GM21390 (cell line): Measurements from ENCODE around the gene DIRAS2.
"Not testable (repeated sequence)": the region's sequence is repeated elsewhere in the genome, so short reads cannot be mapped to it uniquely, and the experiment has no call there.

ENCODE experiments used
- ATAC-seq: cut with Tn5 transposase; IDR thresholded peaks from one replicate; pipeline ENCODE4 v1.9.1; 2021; ENCODE audit not compliant: unreplicated experiment

DIRAS2 gene

GRCh38 chr9:90642570-90643539 is at the start of gene DIRAS2:
TSS of gene DIRAS2 (minus strand) at chr9:90642824. CDS start at chr9:90613827, 28,997 bp downstream.
- peak; percentile 64 for ATAC-seq

- no peak for ATAC-seq
These were observed 42.1 kb upstream of the DIRAS2 start for GRCh38 chr9:90684736-90685135.

DNA sequence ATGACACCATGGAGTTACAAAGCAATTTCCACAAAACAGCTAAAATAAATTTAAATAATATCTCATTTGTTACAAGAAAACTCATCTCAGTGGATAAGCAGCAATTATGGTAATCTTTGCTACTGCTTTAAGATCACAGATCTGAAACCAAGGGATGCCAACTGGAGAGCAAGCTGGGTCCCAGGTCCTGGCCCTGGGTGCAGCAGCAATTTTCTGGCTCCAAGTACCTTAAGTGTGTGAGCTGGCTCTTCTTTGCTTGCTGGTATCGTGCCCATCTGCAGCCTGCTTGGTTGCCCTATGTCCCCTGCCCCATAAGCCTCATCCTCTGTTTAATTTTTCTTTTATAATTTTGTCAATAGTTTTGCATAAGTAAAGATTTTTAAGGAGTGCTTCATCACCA is 41.5 kb upstream of the DIRAS2 start:
- ATAC-seq = no peak

- no peak for ATAC-seq
These were observed 37.9 kb upstream of the DIRAS2 start for GRCh38 chr9:90680534-90680933.

GRCh38 chr9:90665072-90665471 is 22.4 kb upstream of the DIRAS2 start:
- no peak for ATAC-seq

DNA sequence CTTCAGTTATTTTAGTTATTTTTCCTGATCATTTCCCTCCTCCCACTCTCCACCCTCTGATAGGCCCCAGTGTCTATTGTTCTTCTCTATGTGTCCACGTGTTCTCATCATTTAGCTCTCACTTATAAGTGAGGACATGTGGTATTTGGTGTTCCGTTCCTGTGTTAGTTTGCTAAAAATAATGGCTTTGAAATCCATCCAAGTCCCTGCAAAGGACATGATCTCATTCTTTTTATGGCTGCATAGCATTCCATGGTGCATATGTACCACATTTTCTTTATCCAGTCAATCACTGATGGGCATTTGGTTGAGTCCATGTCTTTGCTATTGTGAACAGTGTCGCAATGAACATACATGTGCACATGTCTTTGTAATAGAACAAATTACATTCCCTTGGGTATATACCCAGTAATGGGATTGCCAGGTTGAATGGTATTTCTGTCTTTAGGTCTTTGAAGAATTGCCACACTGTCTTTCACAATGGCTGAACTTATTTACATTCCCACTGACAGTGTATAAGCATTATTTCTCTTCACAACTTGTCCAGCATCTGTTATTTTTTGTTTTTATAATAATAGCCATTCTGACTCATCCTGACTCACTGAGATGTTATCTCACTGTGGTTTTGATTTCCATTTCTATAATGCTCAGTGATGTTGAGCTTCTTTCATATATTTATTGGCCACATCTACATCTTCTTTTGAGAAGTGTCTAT is 17.2 kb upstream of the DIRAS2 start:
- ATAC-seq = no peak

DNA sequence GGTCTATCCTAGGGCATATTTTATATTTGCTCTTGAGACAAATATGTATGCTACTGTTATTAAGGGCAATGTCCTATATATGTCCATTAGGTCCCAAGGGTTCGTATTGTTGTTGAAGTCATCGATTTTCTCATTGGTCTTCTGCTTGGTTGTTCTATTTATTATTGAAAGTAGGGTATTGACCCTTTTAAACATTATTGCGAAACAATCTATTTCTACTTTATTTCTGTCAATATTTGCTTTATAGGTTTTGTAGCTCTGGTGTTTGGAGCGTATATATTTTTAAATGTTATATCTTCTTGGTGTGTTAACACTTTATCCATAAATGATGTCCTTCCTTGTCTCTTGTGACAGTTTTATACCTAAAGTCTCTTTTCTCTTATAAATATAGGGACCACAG is 16.2 kb upstream of the DIRAS2 start:
- no peak for ATAC-seq

GRCh38 chr9:90658181-90658580 is 15.6 kb upstream of the DIRAS2 start:
- ATAC-seq = no peak

GRCh38 chr9:90656876-90657275 is 14.3 kb upstream of the DIRAS2 start:
- ATAC-seq = not testable (repeated sequence)

GRCh38 chr9:90651246-90651645 is 8.6 kb upstream of the DIRAS2 start:
- no peak for ATAC-seq

GRCh38 chr9:90647843-90648242 is 5.2 kb upstream of the DIRAS2 start:
- ATAC-seq = no peak

DNA sequence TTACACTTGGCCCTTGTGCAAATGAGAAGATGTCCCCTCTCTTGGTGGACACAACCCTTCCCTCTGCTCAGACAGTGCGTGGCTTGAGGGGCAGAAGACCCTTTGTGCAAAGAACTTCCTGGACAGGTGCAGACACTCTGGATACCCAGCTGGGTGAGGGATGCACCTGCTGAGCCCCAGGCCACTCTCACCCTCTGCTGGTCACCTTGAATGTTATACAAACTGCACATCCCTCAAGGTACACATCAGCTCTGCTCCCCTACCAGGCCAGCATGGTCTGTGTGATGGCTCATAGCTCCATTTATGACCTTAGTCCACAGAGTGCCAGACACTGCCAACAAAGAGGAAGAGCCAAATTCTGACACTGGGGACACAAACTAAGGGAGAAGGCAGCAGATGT is 3.1 kb upstream of the DIRAS2 start:
- no peak for ATAC-seq

- ATAC-seq = no peak
These were observed 638 bp downstream of the DIRAS2 start for GRCh38 chr9:90641884-90642487.

GRCh38 chr9:90641086-90641485 is 1.5 kb downstream of the DIRAS2 start:
- no peak for ATAC-seq

GRCh38 chr9:90640361-90640760 is 2.3 kb downstream of the DIRAS2 start:
- ATAC-seq = no peak

DNA sequence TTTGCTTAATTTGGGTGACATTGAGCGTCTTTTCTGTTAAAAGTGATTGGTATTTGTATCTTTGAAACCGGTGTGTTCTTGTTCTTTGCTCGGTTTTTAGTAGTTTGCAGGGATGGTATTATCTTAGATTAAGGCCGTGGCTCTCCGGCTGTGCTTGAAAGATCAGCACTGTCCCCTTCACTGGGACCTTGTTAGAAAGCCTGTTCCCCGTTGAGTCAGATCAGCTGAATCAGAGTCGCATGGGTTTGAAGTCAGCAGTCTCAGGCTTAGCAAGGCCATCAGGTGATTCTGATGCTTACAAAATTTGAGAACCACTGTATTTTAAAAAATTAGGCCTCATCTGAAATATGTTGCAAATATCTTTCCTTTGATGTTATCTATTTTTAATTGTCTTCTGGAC is 5.0 kb downstream of the DIRAS2 start:
- ATAC-seq = no peak

DNA sequence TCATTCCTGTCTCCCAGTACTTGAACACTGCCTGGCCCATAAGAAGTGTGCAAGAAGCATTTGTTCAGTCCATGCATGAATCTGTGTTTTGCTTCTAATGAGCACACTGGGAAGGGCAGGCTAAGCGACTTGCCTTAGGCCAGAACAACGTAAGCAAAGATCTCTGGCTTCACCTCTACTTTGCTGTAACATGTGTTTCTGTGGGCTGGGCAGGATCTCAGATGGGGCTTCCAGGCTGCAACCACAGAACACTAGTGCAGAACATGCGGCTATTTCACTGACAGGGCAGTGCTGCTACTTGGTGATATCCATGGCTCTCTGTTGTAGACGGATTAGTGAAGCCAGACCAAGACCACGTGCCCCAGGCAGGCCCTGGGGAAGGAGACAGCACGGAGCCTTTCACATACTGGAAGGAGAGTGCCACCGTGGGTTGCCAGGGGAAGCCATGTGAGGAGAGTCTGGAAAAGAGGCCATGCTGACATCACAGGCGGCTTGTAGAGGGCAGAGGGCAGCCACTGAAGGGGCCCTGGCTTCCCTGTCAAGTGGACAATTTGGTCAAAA is 9.9 kb downstream of the DIRAS2 start:
- no peak for ATAC-seq

DNA sequence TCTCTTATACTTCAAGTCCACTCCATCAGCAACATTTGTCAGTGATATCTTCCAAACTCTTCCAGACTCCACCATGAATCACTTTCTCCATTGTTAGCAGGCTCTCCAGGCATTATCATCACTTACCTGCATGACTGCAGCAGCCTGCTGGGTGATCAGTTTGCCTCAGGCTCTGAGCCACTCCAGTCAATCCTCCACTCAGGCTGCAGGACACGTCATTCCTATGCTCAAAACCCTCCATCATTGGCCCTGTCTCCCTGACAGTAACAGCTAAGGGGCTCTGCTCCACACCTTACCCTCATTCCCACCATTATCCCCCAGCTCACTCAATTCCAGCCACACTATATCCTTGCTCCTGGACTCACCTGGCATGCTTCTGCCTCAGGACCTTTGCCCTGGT is 10.7 kb downstream of the DIRAS2 start:
- ATAC-seq = no peak

GRCh38 chr9:90629991-90630390 is 12.6 kb downstream of the DIRAS2 start:
- ATAC-seq = no peak

DNA sequence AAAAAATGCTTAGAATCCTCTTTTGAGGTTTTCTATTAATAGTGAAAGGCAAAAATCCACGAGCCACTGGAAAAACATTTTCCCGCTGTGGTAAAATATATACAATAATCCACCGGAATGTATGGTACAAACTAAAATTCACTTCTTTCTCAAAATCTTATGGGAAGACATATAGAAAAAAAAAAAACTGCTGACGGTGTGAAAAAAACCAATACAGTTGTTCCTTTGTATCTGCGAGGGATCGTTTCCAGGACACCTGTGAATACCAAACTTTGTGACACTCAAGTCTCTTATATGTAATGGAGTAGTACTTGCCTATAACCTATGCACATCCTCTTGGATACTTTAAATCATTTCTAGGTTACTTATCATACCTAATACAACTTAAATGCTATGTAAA is 13.3 kb downstream of the DIRAS2 start:
- no peak for ATAC-seq

DNA sequence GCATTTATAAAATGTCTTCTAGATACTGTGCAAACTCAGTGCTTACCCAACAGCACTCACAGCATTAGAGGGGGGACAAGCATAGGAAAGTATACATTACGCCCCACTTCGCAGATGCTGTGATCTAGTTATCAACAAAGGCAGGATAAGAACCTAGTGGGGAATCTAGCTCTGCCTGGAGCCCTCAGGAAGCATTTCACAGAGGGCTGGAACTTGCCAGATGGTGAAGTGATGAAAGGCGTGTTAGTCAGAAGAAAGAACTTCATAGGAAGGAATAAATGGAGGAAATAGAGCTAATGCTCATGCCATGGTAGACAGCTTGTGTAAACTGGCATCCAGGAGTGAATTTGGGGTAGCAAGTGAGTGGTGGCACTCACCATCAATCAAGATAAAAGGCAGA is 25.8 kb downstream of the DIRAS2 start:
- no peak for ATAC-seq
